H1 (cell line): ENCODE results near the gene VWA5A. TPM values are rescaled to one million over a fixed set of nuclear protein-coding genes. Genes with fewer than 3 reads are reported as not detected.

Experiments used
- CTCF ChIA-PET: fragments of 300-600 bp; sonication (Branson Sonifier 250); formaldehyde crosslinking; loops from one replicate; lab custom pipeline; 2021; ENCODE audit not compliant: partially characterized antibody; lab: Charles Lee
- POLR2A ChIA-PET: fragments of 300-600 bp; sonication (Branson Sonifier 250); formaldehyde crosslinking; loops from one replicate; lab custom pipeline; 2021; ENCODE audit warnings: inconsistent platforms; ENCODE audit not compliant: partially characterized antibody; lab: Charles Lee
- DNase-seq, 2 experiments: peaks; one replicate each; pipeline versions ENCODE4 v3.0.0 to v3.0.0-alpha.2; 2010 to 2022; ENCODE audit warnings: low spot score in 2 of 2, low read depth in 1 of 2, mixed read lengths in 1 of 2
- FAIRE-seq: peaks from 2 replicates; lab custom pipeline; 2011; peaks lifted over from hg19 to GRCh38; lab: Jason Lieb, UNC
- H2AFZ ChIP-seq: 2 replicates; pipeline ENCODE4 v1.8.1; 2012; ENCODE audit warnings: low read length, inconsistent platforms
- H2AK5ac ChIP-seq: 2 replicates; pipeline ENCODE4 v1.6.1; 2013; ENCODE audit warnings: low read depth, low read length
- H2BK120ac ChIP-seq: replicated peaks from 2 replicates; pipeline ENCODE3; 2013; ENCODE audit warnings: low read depth, low read length, inconsistent platforms
- H2BK12ac ChIP-seq: 2 replicates; pipeline ENCODE4 v1.6.1; 2013; ENCODE audit warnings: low read depth, low read length
- H2BK15ac ChIP-seq: 2 replicates; pipeline ENCODE4 v1.6.1; 2013; ENCODE audit warnings: low read length
- H2BK20ac ChIP-seq: 2 replicates; pipeline ENCODE4 v1.6.1; 2013; ENCODE audit warnings: low read length
- H2BK5ac ChIP-seq: 2 replicates; pipeline ENCODE4 v1.6.1; 2013; ENCODE audit warnings: low read depth, low read length
- H3K14ac ChIP-seq: 2 replicates; pipeline ENCODE4 v1.6.1; 2013; ENCODE audit warnings: inconsistent platforms; ENCODE audit not compliant: insufficient read length
- H3K18ac ChIP-seq: 2 replicates; pipeline ENCODE4 v1.6.1; 2013; ENCODE audit warnings: low read length; ENCODE audit errors: extremely low read depth
- H3K23ac ChIP-seq: 2 replicates; pipeline ENCODE4 v1.6.1; 2013; ENCODE audit warnings: inconsistent platforms; ENCODE audit not compliant: insufficient read length
- H3K23me2 ChIP-seq: 2 replicates; pipeline ENCODE4 v1.6.1; 2013; ENCODE audit warnings: low read depth, low read length
- H3K27ac ChIP-seq: 2 replicates; pipeline ENCODE4 v1.6.1; 2011; ENCODE audit warnings: low read depth, low read length, inconsistent platforms
- H3K27me3 ChIP-seq, 4 experiments: replicated peaks in 1 of 4; 1 replicate in 1 of 4; 2 replicates in 3 of 4; pipeline versions ENCODE4 v1.6.1 to v1.8.1; 2011 to 2013; ENCODE audit warnings: low read length in 3 of 4, mild to moderate bottlenecking in 3 of 4, inconsistent platforms in 2 of 4, mixed read lengths in 2 of 4, moderate library complexity in 1 of 4; ENCODE audit not compliant: control insufficient read depth in 3 of 4, insufficient read depth in 3 of 4; ENCODE audit errors: extremely low read depth in 1 of 4
- H3K36me3 ChIP-seq, 4 experiments: 2 replicates each; pipeline versions ENCODE4 v1.6.1 to v1.8.1; 2011 to 2013; ENCODE audit warnings: mild to moderate bottlenecking in 4 of 4, low read length in 3 of 4, moderate library complexity in 2 of 4, control low read depth in 1 of 4, inconsistent platforms in 1 of 4; ENCODE audit not compliant: insufficient read depth in 4 of 4, control insufficient read depth in 2 of 4
- H3K4ac ChIP-seq: replicated peaks from 2 replicates; pipeline ENCODE3; 2013; ENCODE audit warnings: low read length, low read depth, mixed read lengths, inconsistent platforms; ENCODE audit not compliant: insufficient read length
- H3K4me1 ChIP-seq, 4 experiments: replicated peaks in 1 of 4; 1 replicate in 1 of 4; 2 replicates in 3 of 4; pipeline versions ENCODE4 v1.6.1 to v1.8.1; 2011 to 2013; ENCODE audit warnings: low read length in 3 of 4, inconsistent platforms in 2 of 4, mixed read lengths in 1 of 4; ENCODE audit not compliant: insufficient read depth in 4 of 4, control insufficient read depth in 3 of 4
- H3K4me2 ChIP-seq, 2 experiments: 2 replicates each; pipeline versions ENCODE4 v1.6.1 to v1.8.1; 2011 to 2013; ENCODE audit warnings: low read depth in 2 of 2, low read length in 2 of 2, control low read depth in 1 of 2, inconsistent platforms in 1 of 2, mild to moderate bottlenecking in 1 of 2; ENCODE audit not compliant: insufficient read depth in 1 of 2
- H3K4me3 ChIP-seq, 4 experiments: fragments of 200-600, 300-600 bp in 1 of 4; sonication (generic), shearing (Covaris generic), sonication (Bioruptor Twin) in 1 of 4; 2 replicates each; pipeline versions ENCODE4 v1.5.1 to v1.8.1; 2011 to 2016; ENCODE audit warnings: low read length in 4 of 4, low read depth in 3 of 4, control low read depth in 2 of 4, inconsistent platforms in 2 of 4, mild to moderate bottlenecking in 2 of 4, mixed read lengths in 1 of 4, moderate library complexity in 1 of 4; ENCODE audit not compliant: insufficient read depth in 2 of 4; ENCODE audit errors: extremely low read depth in 1 of 4
- H3K56ac ChIP-seq: replicated peaks from 2 replicates; pipeline ENCODE3; 2013; ENCODE audit warnings: low read depth, mild to moderate bottlenecking, mixed read lengths, low read length, inconsistent platforms; ENCODE audit not compliant: insufficient read length
- H3K79me1 ChIP-seq: 2 replicates; pipeline ENCODE4 v1.6.1; 2013; ENCODE audit warnings: low read depth, low read length, control low read depth
- H3K79me2 ChIP-seq, 2 experiments: 2 replicates each; pipeline versions ENCODE4 v1.6.1 to v1.8.1; 2012 to 2013; ENCODE audit warnings: low read length in 2 of 2, mild to moderate bottlenecking in 2 of 2, inconsistent platforms in 1 of 2; ENCODE audit not compliant: insufficient read depth in 2 of 2, control insufficient read depth in 1 of 2
- H3K9ac ChIP-seq, 4 experiments: replicated peaks in 1 of 4; 1 replicate in 1 of 4; 2 replicates in 3 of 4; pipeline versions ENCODE4 v1.6.1 to v1.8.1; 2011 to 2013; ENCODE audit warnings: low read depth in 3 of 4, low read length in 3 of 4, control low read depth in 2 of 4, mild to moderate bottlenecking in 2 of 4, moderate library complexity in 2 of 4, inconsistent platforms in 1 of 4; ENCODE audit errors: extremely low read depth in 1 of 4
- H3K9me3 ChIP-seq, 2 experiments: 2 replicates each; pipeline versions ENCODE4 v1.6.1 to v1.8.1; 2012 to 2013; ENCODE audit warnings: mild to moderate bottlenecking in 2 of 2, moderate library complexity in 2 of 2, control low read depth in 1 of 2, inconsistent platforms in 1 of 2, low read depth in 1 of 2, low read length in 1 of 2, mixed read lengths in 1 of 2; ENCODE audit not compliant: insufficient read depth in 2 of 2
- H4K20me1 ChIP-seq, 2 experiments: replicated peaks in 1 of 2; 2 replicates each; pipeline versions ENCODE3 to v1.8.1; 2011 to 2013; ENCODE audit warnings: inconsistent platforms in 2 of 2, low read length in 2 of 2, mild to moderate bottlenecking in 1 of 2; ENCODE audit not compliant: insufficient read depth in 2 of 2, control insufficient read depth in 1 of 2
- H4K5ac ChIP-seq: 2 replicates; pipeline ENCODE4 v1.6.1; 2013; ENCODE audit warnings: low read length, low read depth, mixed read lengths, inconsistent platforms; ENCODE audit not compliant: insufficient read length
- H4K8ac ChIP-seq: 2 replicates; pipeline ENCODE4 v1.8.0; 2013; ENCODE audit warnings: mild to moderate bottlenecking, moderate library complexity, low read length, inconsistent platforms; ENCODE audit not compliant: insufficient read depth; ENCODE audit errors: extremely low read depth
- H4K91ac ChIP-seq: replicated peaks from 2 replicates; pipeline ENCODE3; 2013; ENCODE audit warnings: low read length, mixed read lengths, inconsistent platforms; ENCODE audit not compliant: insufficient read length
- RAD21 ChIP-seq, 2 experiments: IDR thresholded peaks in 1 of 2; conservative IDR thresholded peaks in 1 of 2; 2 replicates each; pipeline ENCODE4 v1.6.1; 2011; ENCODE audit warnings: low read depth in 2 of 2, low read length in 2 of 2, improper control_type of control experiment in 1 of 2, inconsistent platforms in 1 of 2, mild to moderate bottlenecking in 1 of 2, moderate library complexity in 1 of 2
- WGBS, 2 experiments: shearing (Covaris generic) in 1 of 2; methylation state at CpG; one replicate each; pipeline versions ENCODE4 v1.1.6 to v1.1.7; 2013 to 2015; ENCODE audit warnings: low lambda C conversion rate in 2 of 2, mixed read lengths in 2 of 2, inconsistent platforms in 1 of 2, low coverage in 1 of 2, missing lambda C conversion rate in 1 of 2; ENCODE audit not compliant: insufficient replicate concordance in 2 of 2, insufficient coverage in 1 of 2, insufficient read length in 1 of 2; ENCODE audit errors: extremely low coverage in 1 of 2, missing lambda C conversion rate in 1 of 2; 5-methylcytosine and 5-hydroxymethylcytosine counted together
- polyA plus RNA-seq, 7 experiments: library from polyadenylated mRNA; depleted of rRNA in 3 of 7; stranded (reverse) in 5 of 7; unstranded in 2 of 7; fragments of >200 nt in 5 of 7; fragments of 200-250 nt in 2 of 7; gene quantifications; 1 replicate in 5 of 7; 2 replicates in 1 of 7; 4 replicates in 1 of 7; pipeline versions ENCODE4 v1.2.1 to v1.2.3, GENCODE V29; 2011 to 2013; ENCODE audit warnings: missing spikeins in 2 of 7, mixed read lengths in 2 of 7
- total RNA-seq: library from RNA; stranded (reverse); fragmentation: NEBNext Ultra II Directional; extraction: Animal tissue kit (Norgen Biotek cat#: 25700); gene quantifications from 2 replicates; pipeline ENCODE4 v1.2.1, GENCODE V29; 2021

The VWA5A gene
- total and polyA plus RNA-seq, 2 of the 8 experiments (the other 6 are each of a cell fraction or from before 2014, with no cell fraction given): 12.5 to 20.4 TPM

DNA sequence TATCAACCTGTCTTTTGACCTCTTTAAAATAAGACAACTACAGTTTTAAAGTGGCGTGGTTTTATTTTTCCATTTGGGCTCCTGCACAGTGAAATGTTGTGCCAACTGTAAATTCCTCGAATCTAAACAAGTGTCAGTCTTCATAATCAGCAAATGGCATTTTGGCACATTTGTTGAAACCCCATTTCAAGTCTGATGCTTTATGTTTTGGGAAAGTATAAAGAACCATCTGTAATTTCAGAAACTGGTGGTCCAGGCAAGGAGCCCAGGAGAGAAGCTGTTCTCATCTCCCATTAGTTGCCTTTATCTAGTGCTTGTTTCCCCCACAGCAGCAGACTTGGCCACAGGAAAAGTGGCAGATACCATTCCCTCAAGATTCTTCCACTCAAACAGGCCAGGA is 32.7 kb downstream of the VWA5A start:
- no peak overlapping the region for H4K8ac ChIP-seq
- no peaks in the 10 kb centered on the region for H3K79me2 ChIP-seq
- no peak overlapping the region for H3K56ac ChIP-seq
- H2BK12ac ChIP-seq: no peak overlapping the region
- no peak overlapping the region for H3K4ac ChIP-seq
- no peaks in the 10 kb centered on the region for H3K27me3 ChIP-seq
- DNase-seq: no peak
- H3K23ac ChIP-seq: no peak overlapping the region
- no peak for FAIRE-seq
- H3K4me3 ChIP-seq: no peak overlapping the region
- H3K14ac ChIP-seq: no peak overlapping the region
- peaks cover 0 to 4% (median 0%) of the 10 kb centered on the region in 4 experiments; a peak in 1 of 7 replicates for H3K4me1 ChIP-seq
- TF ChIP-seq RAD21 (IDR thresholded peaks at IDR 0.05 in 1 of 2, conservative IDR thresholded peaks at IDR 0.05 in 1 of 2; ENCODE audit: low read depth in 2 of 2, low read length in 2 of 2): no peak
- H4K91ac ChIP-seq: no peak overlapping the region
- no peaks in the 10 kb centered on the region; the same call in 1 of the 2 replicates for H3K79me1 ChIP-seq
- 87% methylated on average over 2 of the region's 2 CpGs; no CpG with 5 or more reads in 1 of the 2 experiments for WGBS, 2 experiments
- H3K27ac ChIP-seq: no peak overlapping the region
- no peak overlapping the region for H2BK15ac ChIP-seq
- no peak overlapping the region for H3K9ac ChIP-seq
- H3K4me2 ChIP-seq: no peak overlapping the region
- no peaks in the 10 kb centered on the region for H3K9me3 ChIP-seq
- no peak overlapping the region for H2AFZ ChIP-seq
- no peaks in the 10 kb centered on the region for H4K20me1 ChIP-seq
- POLR2A ChIA-PET: no interaction called here
- H2BK120ac ChIP-seq: no peak overlapping the region
- no peak overlapping the region for H2BK5ac ChIP-seq
- H4K5ac ChIP-seq: no peak overlapping the region
- H3K36me3 ChIP-seq: no peaks in the 10 kb centered on the region
- no peaks in the 10 kb centered on the region for H3K23me2 ChIP-seq
- no peak overlapping the region for H2BK20ac ChIP-seq
- H2AK5ac ChIP-seq: no peak overlapping the region
- H3K18ac ChIP-seq: no peak overlapping the region
- CTCF ChIA-PET: no interaction called here
